ENCODE data around the gene EDC4.

The EDC4 gene

GRCh38 chr16:67915831-67916723 is 43.2 kb downstream of the EDC4 start:
- in situ Hi-C loops (cut with MboI; ENCODE audit: low pct_unique_long_range_greater_than_20kb, low sequenced_read_pairs, unreplicated experiment), result loop anchor here (25.0 kb wide), 1 partner anchor 379 kb away; the partner anchor contains the start of gene RIPOR1
- DNase-seq (ENCODE audit: low spot score), result no peak
- TF ChIP-seq CTCF (IDR thresholded peaks at IDR 0.05; ENCODE audit: extremely low read depth, insufficient read depth, missing control alignments), result no peak

GRCh38 chr16:67917140-67917851 is 44.4 kb downstream of the EDC4 start:
- no peak for TF ChIP-seq CTCF (IDR thresholded peaks at IDR 0.05; ENCODE audit: extremely low read depth, insufficient read depth, missing control alignments)
- DNase-seq (ENCODE audit: low spot score), result no peak
- in situ Hi-C loops (cut with MboI; ENCODE audit: low pct_unique_long_range_greater_than_20kb, low sequenced_read_pairs, unreplicated experiment), result loop anchor here (25.0 kb wide), 1 partner anchor 380 kb away; the partner anchor contains the start of gene RIPOR1

GRCh38 chr16:67917852-67918236 is 45.0 kb downstream of the EDC4 start:
- TF ChIP-seq CTCF (IDR thresholded peaks at IDR 0.05; ENCODE audit: extremely low read depth, insufficient read depth, missing control alignments), result no peak
- DNase-seq (ENCODE audit: low spot score), result no peak
- in situ Hi-C loops (cut with MboI; ENCODE audit: low pct_unique_long_range_greater_than_20kb, low sequenced_read_pairs, unreplicated experiment), result loop anchor here (25.0 kb wide), 1 partner anchor 381 kb away; the partner anchor contains the start of gene RIPOR1

- no peak for DNase-seq (ENCODE audit: low spot score)
- in situ Hi-C loops (cut with MboI; ENCODE audit: low pct_unique_long_range_greater_than_20kb, low sequenced_read_pairs, unreplicated experiment), result loop anchor here (10.0 to 25.0 kb wide), 2 partner anchors 235 to 382 kb away; partner anchors contain the start of gene RIPOR1
- TF ChIP-seq CTCF (IDR thresholded peaks at IDR 0.05; ENCODE audit: extremely low read depth, insufficient read depth, missing control alignments), result peak; percentile 9
Observed at GRCh38 chr16:67919622-67920221, 46.9 kb downstream of the EDC4 start.

- in situ Hi-C loops (cut with MboI; ENCODE audit: low pct_unique_long_range_greater_than_20kb, low sequenced_read_pairs, unreplicated experiment), result loop anchor here (10.0 to 25.0 kb wide), 2 partner anchors 237 to 385 kb away; partner anchors contain the start of gene RIPOR1
- TF ChIP-seq CTCF (IDR thresholded peaks at IDR 0.05; ENCODE audit: extremely low read depth, insufficient read depth, missing control alignments), result no peak
- DNase-seq (ENCODE audit: low spot score), result no peak
Observed at GRCh38 chr16:67922221-67922620, 49.4 kb downstream of the EDC4 start.

- no peak for DNase-seq (ENCODE audit: low spot score)
- TF ChIP-seq CTCF (IDR thresholded peaks at IDR 0.05; ENCODE audit: extremely low read depth, insufficient read depth, missing control alignments), result no peak
- in situ Hi-C loops (cut with MboI; ENCODE audit: low pct_unique_long_range_greater_than_20kb, low sequenced_read_pairs, unreplicated experiment), result loop anchor here (10.0 to 25.0 kb wide), 2 partner anchors 238 to 385 kb away; partner anchors contain the start of gene RIPOR1
Observed at GRCh38 chr16:67922740-67923139, 49.9 kb downstream of the EDC4 start.

All from GM13977 (cell line).